C4-2B (cell line): Measurements from ENCODE around the gene PLXNA2.

ENCODE experiments used
- H3K27ac ChIP-seq: fragments of 450-650 bp; 2 replicates; pipeline ENCODE4 v1.5.1; 2017
- CTCF ChIP-seq: fragments of 450-650 bp; conservative IDR thresholded peaks from 2 replicates; pipeline ENCODE4 v1.5.1; 2017; ENCODE audit warnings: mild to moderate bottlenecking
- ZFX ChIP-seq: fragments of 450-650 bp; IDR thresholded peaks from 2 replicates; pipeline ENCODE4 v1.6.1; 2017

PLXNA2 gene

GRCh38 chr1:208008534-208008933, 235.7 kb downstream of the PLXNA2 start:
- TF ChIP-seq CTCF (no peak), ZFX (no peak)
- no peak overlapping the region for H3K27ac ChIP-seq

GRCh38 chr1:208007938-208008342, 236.2 kb downstream of the PLXNA2 start:
- TF ChIP-seq ZFX (no peak), CTCF (no peak)
- no peak overlapping the region for H3K27ac ChIP-seq

GRCh38 chr1:208007319-208007937, 236.8 kb downstream of the PLXNA2 start:
- no peak overlapping the region for H3K27ac ChIP-seq

GRCh38 chr1:208006258-208006920, 237.8 kb downstream of the PLXNA2 start:
- TF ChIP-seq ZFX (no peak), CTCF (no peak)

More at GRCh38 chr1:208007319-208007937, 236.8 kb downstream of the PLXNA2 start:
- TF ChIP-seq CTCF (no peak), ZFX (no peak)

GRCh38 chr1:208004851-208005250, 239.3 kb downstream of the PLXNA2 start:
- no peak overlapping the region for H3K27ac ChIP-seq
- TF ChIP-seq ZFX, result no peak
- no peak for TF ChIP-seq CTCF

More at GRCh38 chr1:208006258-208006920, 237.8 kb downstream of the PLXNA2 start:
- H3K27ac ChIP-seq, result no peak overlapping the region

GRCh38 chr1:208003241-208003640, 240.9 kb downstream of the PLXNA2 start:
- H3K27ac ChIP-seq, result no peak overlapping the region
- TF ChIP-seq ZFX, result no peak
- TF ChIP-seq CTCF, result no peak

- H3K27ac ChIP-seq, result no peak overlapping the region
- TF ChIP-seq ZFX (no peak), CTCF (no peak)
Measured at GRCh38 chr1:208002672-208003071, 241.5 kb downstream of the PLXNA2 start.
